Neural crest cell (in vitro differentiated cells): ENCODE results near the gene TMEM233. TPM values are rescaled to one million over a fixed set of nuclear protein-coding genes. Genes with fewer than 3 reads are reported as not detected.
A peak's percentile ranks its signal among the peaks of the same experiment; 100 is the strongest.

Source experiments
- DNase-seq: peaks from one replicate; pipeline ENCODE4 v3.0.0; 2021; ENCODE audit warnings: low read depth, mixed read lengths, low spot score
- H3K27ac Mint-ChIP-seq: one replicate; pipeline ENCODE4 v1.8.0; 2021; ENCODE audit warnings: mild to moderate bottlenecking, mixed read lengths; ENCODE audit not compliant: unreplicated experiment
- H3K27me3 Mint-ChIP-seq: 2 replicates; pipeline ENCODE4 v1.8.0; 2021; ENCODE audit warnings: low read depth, mild to moderate bottlenecking, mixed read lengths
- H3K36me3 Mint-ChIP-seq: 2 replicates; pipeline ENCODE4 v1.8.0; 2021; ENCODE audit warnings: low read depth, mild to moderate bottlenecking, mixed read lengths
- H3K4me1 Mint-ChIP-seq: 2 replicates; pipeline ENCODE4 v1.8.0; 2021; ENCODE audit warnings: mixed read lengths
- H3K4me3 Mint-ChIP-seq: one replicate; pipeline ENCODE4 v1.8.0; 2021; ENCODE audit warnings: mild to moderate bottlenecking, mixed read lengths
- H3K9me3 Mint-ChIP-seq: 2 replicates; pipeline ENCODE4 v1.8.0; 2021; ENCODE audit warnings: mixed read lengths
- total RNA-seq: library from RNA; stranded (reverse); gene quantifications from 2 replicates; pipeline ENCODE4 v1.2.1, GENCODE V29; 2021
- TF ChIP-seq, protein P1 (sequence below): fragments of 200-600 bp; sonication (generic); conservative IDR thresholded peaks from 2 replicates; pipeline ENCODE4 v1.5.0; 2021; ENCODE audit warnings: antibody characterized with exemption, mild to moderate bottlenecking

The TMEM233 gene
- total RNA-seq, 1 donor from 2014 or later, result not detected

DNA sequence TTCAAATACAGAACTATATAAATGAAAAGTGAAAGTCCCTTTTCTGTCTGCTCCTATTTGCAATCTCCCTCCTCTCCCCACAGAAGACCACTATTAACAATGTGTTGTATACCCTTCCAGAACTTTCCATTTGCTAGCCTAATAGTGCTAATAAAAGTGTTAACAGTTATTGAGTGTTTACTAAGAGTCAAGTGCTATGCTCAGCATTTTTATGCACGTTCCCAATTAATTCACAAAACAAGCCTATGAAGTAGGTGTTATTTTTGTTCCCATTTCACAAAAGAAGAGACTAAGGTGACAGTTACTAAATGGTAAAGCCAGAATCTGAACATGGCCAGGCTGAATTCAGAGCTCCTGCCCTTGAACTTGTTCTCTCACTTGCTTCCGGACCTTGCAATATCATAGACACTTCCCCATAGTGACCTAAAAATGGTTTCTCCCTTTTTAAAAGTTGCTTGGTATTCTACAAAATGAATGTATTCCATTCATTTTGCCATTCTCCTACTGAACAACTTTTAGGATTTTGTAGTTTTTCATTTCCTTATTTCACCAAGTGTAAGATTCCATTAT lies 72.7 kb downstream of the TMEM233 start:
- Mint-ChIP-seq H3K27ac (no peak overlapping the region), H3K4me3 (peak overlapping the region; percentile 13), H3K27me3 (peaks cover 30% of the 10 kb centered on the region), H3K36me3 (no peaks in the 10 kb centered on the region), H3K4me1 (peaks cover 21% of the 10 kb centered on the region), H3K9me3 (no peaks in the 10 kb centered on the region)
- TF ChIP-seq, protein P1, sequence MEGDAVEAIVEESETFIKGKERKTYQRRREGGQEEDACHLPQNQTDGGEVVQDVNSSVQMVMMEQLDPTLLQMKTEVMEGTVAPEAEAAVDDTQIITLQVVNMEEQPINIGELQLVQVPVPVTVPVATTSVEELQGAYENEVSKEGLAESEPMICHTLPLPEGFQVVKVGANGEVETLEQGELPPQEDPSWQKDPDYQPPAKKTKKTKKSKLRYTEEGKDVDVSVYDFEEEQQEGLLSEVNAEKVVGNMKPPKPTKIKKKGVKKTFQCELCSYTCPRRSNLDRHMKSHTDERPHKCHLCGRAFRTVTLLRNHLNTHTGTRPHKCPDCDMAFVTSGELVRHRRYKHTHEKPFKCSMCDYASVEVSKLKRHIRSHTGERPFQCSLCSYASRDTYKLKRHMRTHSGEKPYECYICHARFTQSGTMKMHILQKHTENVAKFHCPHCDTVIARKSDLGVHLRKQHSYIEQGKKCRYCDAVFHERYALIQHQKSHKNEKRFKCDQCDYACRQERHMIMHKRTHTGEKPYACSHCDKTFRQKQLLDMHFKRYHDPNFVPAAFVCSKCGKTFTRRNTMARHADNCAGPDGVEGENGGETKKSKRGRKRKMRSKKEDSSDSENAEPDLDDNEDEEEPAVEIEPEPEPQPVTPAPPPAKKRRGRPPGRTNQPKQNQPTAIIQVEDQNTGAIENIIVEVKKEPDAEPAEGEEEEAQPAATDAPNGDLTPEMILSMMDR, result no peak
- no peak for DNase-seq

GRCh38 chr12:119666900-119667576 lies 73.5 kb downstream of the TMEM233 start:
- peaks cover 25% of the 10 kb centered on the region for H3K27me3 Mint-ChIP-seq
- TF ChIP-seq, protein P1, result no peak
- H3K4me1 Mint-ChIP-seq, result peaks cover 21% of the 10 kb centered on the region
- H3K4me3 Mint-ChIP-seq, result peak overlapping the region; percentile 92
- no peaks in the 10 kb centered on the region for H3K9me3 Mint-ChIP-seq
- no peak for DNase-seq
- H3K27ac Mint-ChIP-seq, result no peak overlapping the region
- H3K36me3 Mint-ChIP-seq, result peaks cover under 1% of the 10 kb centered on the region

GRCh38 chr12:119667577-119668323 lies 74.2 kb downstream of the TMEM233 start, which contains the start of gene PRKAB1:
TSS of gene PRKAB1 (plus strand) at chr12:119668133. CDS start at chr12:119668245, 112 bp downstream.
- H3K4me1 Mint-ChIP-seq, result peaks cover 21% of the 10 kb centered on the region
- H3K27ac Mint-ChIP-seq, result peak within 1 kb of the TSS; percentile 92
- H3K9me3 Mint-ChIP-seq, result no peaks in the 10 kb centered on the region
- H3K36me3 Mint-ChIP-seq, result peaks cover 3% of the 10 kb centered on the region
- TF ChIP-seq, protein P1, result peak; percentile 95
- DNase-seq, result peak; percentile 90
- peak within 1 kb of the TSS; percentile 92 for H3K4me3 Mint-ChIP-seq
- peaks cover 18% of the 10 kb centered on the region for H3K27me3 Mint-ChIP-seq

- H3K4me1 Mint-ChIP-seq, result peaks cover 21% of the 10 kb centered on the region
- peak overlapping the region; percentile 92 for H3K4me3 Mint-ChIP-seq
- no peak for DNase-seq
- H3K9me3 Mint-ChIP-seq, result no peaks in the 10 kb centered on the region
- peaks cover 15% of the 10 kb centered on the region for H3K27me3 Mint-ChIP-seq
- TF ChIP-seq, protein P1, result no peak
- H3K27ac Mint-ChIP-seq, result peak overlapping the region; percentile 92
- peaks cover 3% of the 10 kb centered on the region for H3K36me3 Mint-ChIP-seq
These were observed 74.8 kb downstream of the TMEM233 start for GRCh38 chr12:119668324-119668841.

DNA sequence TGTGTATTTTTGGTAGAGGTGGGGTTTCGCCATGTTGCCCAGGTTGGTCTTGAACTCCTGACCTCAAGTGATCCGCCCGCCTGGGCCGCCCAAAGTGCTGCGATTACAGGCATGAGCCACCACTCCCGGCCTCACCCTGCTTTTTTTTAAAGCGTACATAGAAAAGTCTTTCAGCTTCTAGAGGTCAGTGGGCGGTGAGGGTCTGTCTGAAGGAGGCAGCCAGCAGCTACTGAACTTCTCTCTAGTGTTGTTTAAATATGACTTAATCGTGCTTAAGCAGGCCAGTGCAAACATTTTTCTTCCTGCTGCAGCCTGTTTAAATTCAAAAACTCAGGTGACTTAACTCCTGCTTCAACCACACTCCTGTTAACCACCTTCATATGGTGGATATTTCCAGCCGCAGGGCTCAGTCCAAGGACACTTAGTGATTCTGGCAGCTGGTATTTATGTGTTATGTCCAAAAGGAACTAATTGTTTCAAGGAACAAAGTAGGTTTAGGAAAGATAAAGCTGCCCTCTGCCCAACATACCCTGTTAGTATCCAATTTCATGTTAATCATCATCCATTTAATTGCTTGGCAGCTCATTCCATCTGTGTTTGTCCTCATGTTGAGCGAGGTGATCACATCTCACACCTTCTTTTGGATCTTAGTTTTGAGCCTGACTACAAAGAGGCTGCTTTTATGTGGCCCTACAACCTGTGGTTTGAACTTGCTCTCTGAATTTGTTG lies 76.3 kb downstream of the TMEM233 start:
- Mint-ChIP-seq H3K9me3 (no peaks in the 10 kb centered on the region), H3K4me3 (peak overlapping the region; percentile 68), H3K27ac (no peak overlapping the region), H3K27me3 (peaks cover 5% of the 10 kb centered on the region), H3K4me1 (peaks cover 21% of the 10 kb centered on the region), H3K36me3 (peaks cover 3% of the 10 kb centered on the region)
- DNase-seq, result no peak
- TF ChIP-seq, protein P1, result no peak
